Brain microvascular endothelial cell (primary cell): Measurements from ENCODE around the gene ARHGAP24.

Experiments
- DNase-seq: peaks from one replicate; pipeline ENCODE4 v3.0.0-alpha.2; 2020
- H3K27ac ChIP-seq: fragments of 250-450 bp; sonication (Bioruptor Pico); 2 replicates; pipeline ENCODE4 v1.5.1; 2020; ENCODE audit warnings: mild to moderate bottlenecking, moderate library complexity
- H3K27me3 ChIP-seq: fragments of 250-450 bp; sonication (Bioruptor Pico); replicated peaks from 2 replicates; pipeline ENCODE4 v1.5.1; 2020; ENCODE audit warnings: mild to moderate bottlenecking
- H3K36me3 ChIP-seq: fragments of 250-450 bp; sonication (Bioruptor Pico); replicated peaks from 2 replicates; pipeline ENCODE4 v1.5.1; 2020; ENCODE audit warnings: mild to moderate bottlenecking
- H3K4me3 ChIP-seq: 2 replicates; pipeline ENCODE4 v1.5.1; 2011; ENCODE audit warnings: low read depth, mild to moderate bottlenecking, control low read depth, low read length, moderate library complexity
- CTCF ChIP-seq: IDR thresholded peaks from 2 replicates; pipeline ENCODE4 v1.5.1; 2011; ENCODE audit warnings: low read depth, mild to moderate bottlenecking, moderate library complexity, low read length, control low read depth, inconsistent platforms; ENCODE audit errors: missing control alignments
- in situ Hi-C: cut with HindIII; loops from 2 replicates; pipeline ENCODE4 v1.10.0; 2017; ENCODE audit warnings: low sequenced_read_pairs, low pct_ligation_motif_present

Gene ARHGAP24

GRCh38 chr4:86011117-86011516 is 536.2 kb downstream of the ARHGAP24 start:
- in situ Hi-C loops: no loop called here
- no peak for TF ChIP-seq CTCF
- no peaks in the 10 kb centered on the region for H3K27me3 ChIP-seq
- no peak overlapping the region for H3K27ac ChIP-seq
- H3K4me3 ChIP-seq: no peak overlapping the region
- DNase-seq: peak; percentile 95
- H3K36me3 ChIP-seq: no peaks in the 10 kb centered on the region

- Histone ChIP-seq H3K27me3 (no peaks in the 10 kb centered on the region), H3K4me3 (no peak overlapping the region), H3K27ac (peak overlapping the region; percentile 6), H3K36me3 (no peaks in the 10 kb centered on the region)
- TF ChIP-seq CTCF: no peak
- peak; percentile 80 for DNase-seq
- in situ Hi-C loops: no loop called here
These were observed 538.7 kb downstream of the ARHGAP24 start for GRCh38 chr4:86013621-86014020.

- TF ChIP-seq CTCF: no peak
- H3K27ac ChIP-seq: no peak overlapping the region
- H3K27me3 ChIP-seq: no peaks in the 10 kb centered on the region
- H3K36me3 ChIP-seq: no peaks in the 10 kb centered on the region
- DNase-seq: peak; percentile 55
- no peak overlapping the region for H3K4me3 ChIP-seq
- in situ Hi-C loops: no loop called here
These were observed 539.6 kb downstream of the ARHGAP24 start for GRCh38 chr4:86014599-86014998.

- H3K4me3 ChIP-seq: no peak overlapping the region
- H3K27ac ChIP-seq: no peak overlapping the region
- no peaks in the 10 kb centered on the region for H3K36me3 ChIP-seq
- DNase-seq: no peak
- in situ Hi-C loops: no loop called here
- no peak for TF ChIP-seq CTCF
- no peaks in the 10 kb centered on the region for H3K27me3 ChIP-seq
These were observed 540.7 kb downstream of the ARHGAP24 start for GRCh38 chr4:86015412-86016350.

- no peak for DNase-seq
- in situ Hi-C loops: no loop called here
- Histone ChIP-seq H3K27ac (no peak overlapping the region), H3K27me3 (no peaks in the 10 kb centered on the region), H3K36me3 (no peaks in the 10 kb centered on the region), H3K4me3 (no peak overlapping the region)
- no peak for TF ChIP-seq CTCF
These were observed 544.4 kb downstream of the ARHGAP24 start for GRCh38 chr4:86019362-86019761.
